Neutrophil (primary cell): ENCODE results near the gene ELF1.
"Not testable (repeated sequence)": the region's sequence is repeated elsewhere in the genome, so short reads cannot be mapped to it uniquely, and the experiment has no call there.

Experiments used
- H3K27ac ChIP-seq: fragments of 200-600 bp; sonication (generic); 2 replicates; pipeline ENCODE4 v1.5.1; 2016; ENCODE audit warnings: mild to moderate bottlenecking, moderate library complexity
- H3K27me3 ChIP-seq: fragments of 200-600 bp; sonication (generic); 2 replicates; pipeline ENCODE4 v1.6.0; 2016; ENCODE audit warnings: mild to moderate bottlenecking
- H3K36me3 ChIP-seq: fragments of 200-600 bp; sonication (generic); 2 replicates; pipeline ENCODE4 v1.5.1; 2017
- H3K4me1 ChIP-seq, 2 experiments: fragments of 200-600 bp in 1 of 2; sonication (generic) in 1 of 2; 1 replicate in 1 of 2; 2 replicates in 1 of 2; pipeline versions ENCODE4 v1.5.1 to v1.6.1; 2013 to 2016; ENCODE audit warnings: low read depth in 1 of 2, low read length in 1 of 2, mild to moderate bottlenecking in 1 of 2, moderate library complexity in 1 of 2; ENCODE audit not compliant: control insufficient read depth in 1 of 2, insufficient read depth in 1 of 2
- H3K4me3 ChIP-seq, 2 experiments: fragments of 200-600 bp in 1 of 2; sonication (generic) in 1 of 2; 1 replicate in 1 of 2; 2 replicates in 1 of 2; pipeline ENCODE4 v1.5.1; 2013 to 2016; ENCODE audit warnings: low read depth in 1 of 2, low read length in 1 of 2, mild to moderate bottlenecking in 1 of 2, moderate library complexity in 1 of 2
- H3K9me3 ChIP-seq: fragments of 200-600 bp; sonication (generic); 2 replicates; pipeline ENCODE4 v1.5.1; 2016
- TF ChIP-seq, protein P1 (sequence below): fragments of 200-600 bp; sonication (generic); IDR thresholded peaks from 2 replicates; pipeline ENCODE4 v1.5.1; 2016; ENCODE audit warnings: antibody characterized with exemption

ELF1 gene

DNA sequence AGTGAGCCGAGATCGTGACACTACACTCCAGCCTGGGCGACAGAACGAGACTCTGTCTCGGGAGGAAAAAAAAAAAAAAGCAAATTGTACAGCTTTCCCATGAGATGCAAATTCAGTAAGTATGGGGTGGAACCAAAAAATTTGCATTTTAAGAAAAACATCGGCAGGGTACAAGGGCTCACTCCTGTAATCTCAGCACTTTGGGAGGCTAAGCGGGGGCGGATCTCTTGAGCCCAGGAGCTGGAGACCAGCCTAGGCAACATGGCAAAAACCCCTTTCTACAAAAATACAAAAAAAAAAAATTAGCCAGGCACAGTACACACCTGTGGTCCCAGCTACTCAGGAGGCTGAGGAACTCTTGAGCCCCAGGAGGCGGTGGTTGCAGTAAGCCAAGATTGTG, 91.2 kb downstream of the ELF1 start:
- H3K27ac ChIP-seq, result no peak overlapping the region
- no peak overlapping the region for H3K4me3 ChIP-seq
- H3K27me3 ChIP-seq, result no peaks in the 10 kb centered on the region
- H3K4me1 ChIP-seq, result no peaks in the 10 kb centered on the region
- TF ChIP-seq, protein P1, sequence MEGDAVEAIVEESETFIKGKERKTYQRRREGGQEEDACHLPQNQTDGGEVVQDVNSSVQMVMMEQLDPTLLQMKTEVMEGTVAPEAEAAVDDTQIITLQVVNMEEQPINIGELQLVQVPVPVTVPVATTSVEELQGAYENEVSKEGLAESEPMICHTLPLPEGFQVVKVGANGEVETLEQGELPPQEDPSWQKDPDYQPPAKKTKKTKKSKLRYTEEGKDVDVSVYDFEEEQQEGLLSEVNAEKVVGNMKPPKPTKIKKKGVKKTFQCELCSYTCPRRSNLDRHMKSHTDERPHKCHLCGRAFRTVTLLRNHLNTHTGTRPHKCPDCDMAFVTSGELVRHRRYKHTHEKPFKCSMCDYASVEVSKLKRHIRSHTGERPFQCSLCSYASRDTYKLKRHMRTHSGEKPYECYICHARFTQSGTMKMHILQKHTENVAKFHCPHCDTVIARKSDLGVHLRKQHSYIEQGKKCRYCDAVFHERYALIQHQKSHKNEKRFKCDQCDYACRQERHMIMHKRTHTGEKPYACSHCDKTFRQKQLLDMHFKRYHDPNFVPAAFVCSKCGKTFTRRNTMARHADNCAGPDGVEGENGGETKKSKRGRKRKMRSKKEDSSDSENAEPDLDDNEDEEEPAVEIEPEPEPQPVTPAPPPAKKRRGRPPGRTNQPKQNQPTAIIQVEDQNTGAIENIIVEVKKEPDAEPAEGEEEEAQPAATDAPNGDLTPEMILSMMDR, result no peak
- H3K9me3 ChIP-seq, result no peaks in the 10 kb centered on the region
- peaks cover 45% of the 10 kb centered on the region for H3K36me3 ChIP-seq

DNA sequence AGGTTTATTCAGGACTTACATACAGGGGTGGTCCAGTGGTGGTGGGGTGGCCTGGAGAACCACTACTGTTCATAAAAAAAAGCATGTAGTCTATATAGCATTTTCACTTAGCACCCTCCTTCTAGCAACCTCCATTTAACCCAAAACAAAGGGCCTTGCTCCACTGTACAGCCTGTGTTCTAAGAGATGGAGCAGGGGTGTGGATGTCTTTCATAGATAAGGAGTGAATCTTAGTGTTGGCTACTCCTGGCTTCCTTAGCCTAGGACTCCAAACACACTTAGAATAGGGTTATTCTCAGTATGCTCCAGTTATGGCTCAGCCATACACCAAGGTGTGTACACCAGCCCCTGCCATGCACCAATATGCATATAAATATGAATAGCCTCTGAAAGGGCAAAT, 95.2 kb downstream of the ELF1 start:
- peaks cover 6% of the 10 kb centered on the region for H3K36me3 ChIP-seq
- no peaks in the 10 kb centered on the region for H3K9me3 ChIP-seq
- TF ChIP-seq, protein P1, result no peak
- no peaks in the 10 kb centered on the region for H3K27me3 ChIP-seq
- H3K4me3 ChIP-seq, result no peak overlapping the region
- no peak overlapping the region for H3K27ac ChIP-seq
- H3K4me1 ChIP-seq, result peaks cover 11 to 16% of the 10 kb centered on the region in 2 experiments

DNA sequence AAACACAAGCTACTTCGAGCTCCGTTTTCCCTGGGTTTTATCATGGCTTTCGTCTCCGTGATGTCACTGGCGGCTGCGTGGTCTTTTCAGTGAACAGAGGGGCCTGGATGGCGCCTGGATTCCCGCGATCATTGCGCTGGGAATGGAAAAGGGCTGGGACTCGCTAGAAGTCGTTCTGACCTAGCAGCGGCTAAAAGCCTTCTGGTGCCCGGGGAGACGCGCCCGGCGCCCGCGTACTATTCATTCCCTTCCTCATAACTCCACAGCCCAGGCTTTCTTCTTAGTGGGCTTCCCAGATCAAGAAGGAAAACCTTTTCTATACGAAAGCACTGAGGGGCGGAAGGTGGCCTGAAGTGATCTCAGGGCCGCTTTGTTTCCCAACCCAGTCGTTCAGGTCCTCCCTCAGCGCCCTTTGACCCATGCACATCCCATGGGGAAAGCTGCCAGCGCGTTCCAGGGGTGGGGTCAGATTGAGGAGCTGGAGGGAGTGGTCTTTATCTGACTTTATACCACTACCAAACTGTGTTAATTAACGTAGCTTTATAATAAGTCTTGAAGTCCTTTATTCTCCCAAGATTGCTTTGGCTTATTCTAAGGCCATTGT, 96.6 kb downstream of the ELF1 start:
- H3K27me3 ChIP-seq, result no peaks in the 10 kb centered on the region
- no peak overlapping the region for H3K4me3 ChIP-seq
- no peak overlapping the region for H3K27ac ChIP-seq
- no peaks in the 10 kb centered on the region for H3K36me3 ChIP-seq
- peaks cover 11 to 16% of the 10 kb centered on the region in 2 experiments for H3K4me1 ChIP-seq
- H3K9me3 ChIP-seq, result no peaks in the 10 kb centered on the region
- TF ChIP-seq, protein P1, result no peak

DNA sequence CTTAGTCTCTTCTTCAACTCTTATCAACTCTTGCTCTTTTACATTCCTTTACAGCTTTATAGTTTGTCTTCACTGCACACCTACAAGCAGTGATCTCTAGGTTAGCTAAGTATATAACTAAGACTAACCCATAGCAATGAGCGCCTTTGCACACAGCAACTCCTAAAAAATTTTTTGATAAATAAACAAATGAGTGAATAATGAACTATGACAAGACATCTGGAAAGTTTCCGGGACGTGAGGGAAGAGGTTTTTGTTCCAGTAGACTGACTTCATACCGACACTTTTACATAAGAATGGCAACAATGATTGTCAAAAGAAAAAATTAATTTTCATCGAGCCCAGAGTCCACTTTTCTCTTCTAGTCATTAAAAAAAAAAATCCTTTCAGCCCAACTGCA, 98.3 kb downstream of the ELF1 start:
- Histone ChIP-seq H3K4me1 (peaks cover 11 to 16% of the 10 kb centered on the region in 2 experiments), H3K9me3 (no peaks in the 10 kb centered on the region), H3K4me3 (peak overlapping the region; percentile 71 to 78), H3K27me3 (no peaks in the 10 kb centered on the region), H3K36me3 (no peaks in the 10 kb centered on the region), H3K27ac (peak overlapping the region; percentile 80)
- TF ChIP-seq, protein P1, result no peak

DNA sequence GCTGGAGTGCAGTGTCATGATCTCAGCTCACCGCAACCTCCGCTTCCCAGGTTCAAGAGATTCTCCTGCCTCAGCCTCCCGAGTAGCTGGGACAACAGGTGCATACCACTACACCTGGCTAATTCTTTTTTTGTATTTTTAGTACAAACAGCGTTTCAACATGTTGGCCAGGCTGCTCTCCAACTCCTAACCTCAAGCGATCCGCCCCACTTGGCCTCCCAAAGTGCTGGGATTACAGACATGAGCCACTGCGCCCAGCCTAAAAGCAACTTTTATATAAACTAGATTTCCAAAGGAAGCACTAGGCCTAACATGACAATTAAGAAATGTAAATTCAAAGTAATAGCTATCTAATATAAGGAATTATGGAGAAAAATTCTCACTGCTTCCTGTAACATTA, 99.2 kb downstream of the ELF1 start:
- H3K36me3 ChIP-seq, H3K27ac ChIP-seq, H3K27me3 ChIP-seq, H3K9me3 ChIP-seq, H3K4me3 ChIP-seq: not testable (repeated sequence)
- peaks cover 11 to 16% of the 10 kb centered on the region in 2 experiments for H3K4me1 ChIP-seq

DNA sequence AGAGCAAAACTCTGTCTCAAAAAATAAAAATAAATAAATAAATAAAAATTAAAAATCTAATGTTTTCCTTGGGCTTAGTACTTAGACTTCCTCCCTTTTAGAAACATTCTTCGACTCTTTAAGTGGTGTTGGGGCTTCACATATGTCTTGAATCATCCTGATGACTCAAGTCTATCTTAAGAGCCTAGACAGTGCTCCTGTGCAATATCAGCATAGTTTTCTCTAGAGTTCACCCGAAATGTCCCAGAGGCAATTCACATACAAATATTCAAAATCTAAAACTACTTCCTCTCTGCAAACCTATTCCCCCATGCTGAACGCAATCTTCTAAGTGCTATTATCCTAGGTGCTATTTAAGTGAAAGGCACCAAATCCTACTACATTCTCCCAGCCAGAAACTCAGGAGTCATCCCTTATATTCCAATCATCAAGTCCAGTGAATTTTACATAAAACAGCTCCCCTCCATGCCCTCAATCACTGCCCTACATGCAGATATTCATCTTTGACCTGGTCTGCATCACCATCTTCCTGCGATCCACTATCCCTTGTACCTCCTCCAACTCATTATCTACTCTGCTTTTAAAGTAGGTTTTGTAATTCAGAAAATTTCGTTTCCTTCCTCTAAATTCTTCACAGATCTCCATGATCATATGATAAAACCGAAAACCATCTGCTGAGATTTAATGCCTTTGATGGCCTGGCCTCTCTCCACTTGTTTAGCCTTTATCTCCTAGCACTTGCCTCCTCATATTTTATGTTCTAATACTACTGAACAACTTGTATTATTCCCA, 102.7 kb downstream of the ELF1 start:
- H3K36me3 ChIP-seq, result no peaks in the 10 kb centered on the region
- TF ChIP-seq, protein P1, result no peak
- no peaks in the 10 kb centered on the region for H3K9me3 ChIP-seq
- no peaks in the 10 kb centered on the region for H3K27me3 ChIP-seq
- peaks cover 6 to 11% of the 10 kb centered on the region in 2 experiments for H3K4me1 ChIP-seq
- no peak overlapping the region for H3K4me3 ChIP-seq
- H3K27ac ChIP-seq, result no peak overlapping the region

DNA sequence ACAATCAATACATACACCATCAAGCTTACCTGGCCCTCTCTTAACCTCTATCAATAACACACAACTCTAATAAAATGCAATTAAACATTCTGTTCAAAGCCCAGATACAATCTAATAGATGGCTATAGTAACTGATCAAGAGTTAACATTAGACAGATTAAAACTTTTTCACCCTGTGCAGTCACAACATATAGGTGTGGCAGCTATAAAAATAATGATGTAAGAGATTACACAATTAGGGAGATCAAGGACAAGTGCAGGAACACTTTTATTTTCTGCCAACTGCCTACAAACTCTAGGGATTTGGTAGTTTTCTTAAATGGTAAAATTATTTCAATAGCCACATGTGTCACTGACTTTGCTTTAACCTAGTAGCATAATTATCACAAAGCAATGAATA, 104.3 kb downstream of the ELF1 start:
- not testable (repeated sequence) for H3K36me3 ChIP-seq, H3K27me3 ChIP-seq, H3K4me1 ChIP-seq, H3K27ac ChIP-seq, H3K9me3 ChIP-seq, H3K4me3 ChIP-seq
